Esophagus muscularis mucosa (tissue), 3 donors: ENCODE measurements around the gene SOAT2.

Source experiments
- POLR2A ChIP-seq: fragments of 450-650 bp; IDR thresholded peaks from one replicate; pipeline ENCODE4 v1.6.1; 2017; ENCODE audit warnings: antibody characterized with exemption, moderate library complexity, mild to moderate bottlenecking, low read depth
- POLR2AphosphoS5 ChIP-seq, 2 donors: sonication (generic); formaldehyde crosslinking; IDR thresholded peaks; one replicate each; pipeline ENCODE4 v1.6.1; 2017; ENCODE audit warnings: antibody characterized with exemption in 2 of 2
- TF ChIP-seq, protein P1 (sequence below), 3 experiments: fragments of 200-600 bp in 2 of 3; fragments of 450-650 bp in 1 of 3; sonication (generic) in 2 of 3; IDR thresholded peaks; one replicate each; pipeline ENCODE4 v1.5.1; 2017 to 2019; ENCODE audit warnings: antibody characterized with exemption in 3 of 3, mild to moderate bottlenecking in 2 of 3, moderate library complexity in 1 of 3

DNA sequence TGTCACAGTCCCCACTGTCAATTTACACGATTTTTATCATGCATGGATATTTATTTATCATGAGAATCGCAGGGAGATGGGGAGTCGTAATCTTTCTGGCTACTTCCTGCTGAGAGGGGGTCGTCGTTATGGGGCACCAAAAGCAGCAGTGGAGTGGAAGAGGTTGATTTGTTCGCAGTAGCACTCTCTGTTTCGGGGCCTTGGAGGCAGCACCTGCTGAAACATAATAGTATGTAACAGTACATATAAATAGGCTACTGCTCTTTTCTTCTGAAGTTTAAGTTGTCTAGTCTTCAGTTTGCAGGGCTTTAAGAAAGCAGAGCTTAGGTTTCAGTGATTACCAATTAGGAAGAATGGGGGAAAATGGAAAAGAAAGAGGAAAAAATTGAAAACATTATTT, 3.8 kb downstream of the SOAT2 start:
- TF ChIP-seq POLR2AphosphoS5 (IDR thresholded peaks at IDR 0.05) (no peak), POLR2A (no peak)
- TF ChIP-seq, protein P1, sequence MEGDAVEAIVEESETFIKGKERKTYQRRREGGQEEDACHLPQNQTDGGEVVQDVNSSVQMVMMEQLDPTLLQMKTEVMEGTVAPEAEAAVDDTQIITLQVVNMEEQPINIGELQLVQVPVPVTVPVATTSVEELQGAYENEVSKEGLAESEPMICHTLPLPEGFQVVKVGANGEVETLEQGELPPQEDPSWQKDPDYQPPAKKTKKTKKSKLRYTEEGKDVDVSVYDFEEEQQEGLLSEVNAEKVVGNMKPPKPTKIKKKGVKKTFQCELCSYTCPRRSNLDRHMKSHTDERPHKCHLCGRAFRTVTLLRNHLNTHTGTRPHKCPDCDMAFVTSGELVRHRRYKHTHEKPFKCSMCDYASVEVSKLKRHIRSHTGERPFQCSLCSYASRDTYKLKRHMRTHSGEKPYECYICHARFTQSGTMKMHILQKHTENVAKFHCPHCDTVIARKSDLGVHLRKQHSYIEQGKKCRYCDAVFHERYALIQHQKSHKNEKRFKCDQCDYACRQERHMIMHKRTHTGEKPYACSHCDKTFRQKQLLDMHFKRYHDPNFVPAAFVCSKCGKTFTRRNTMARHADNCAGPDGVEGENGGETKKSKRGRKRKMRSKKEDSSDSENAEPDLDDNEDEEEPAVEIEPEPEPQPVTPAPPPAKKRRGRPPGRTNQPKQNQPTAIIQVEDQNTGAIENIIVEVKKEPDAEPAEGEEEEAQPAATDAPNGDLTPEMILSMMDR (IDR thresholded peaks at IDR 0.05), result no peak
